Fibroblast of lung (primary cell): Measurements from ENCODE around the gene PAX3. TPM values are rescaled to one million over a fixed set of nuclear protein-coding genes. Genes with fewer than 3 reads are reported as not detected.

Experiments
- DNase-seq, 2 donors: peaks; one replicate each; pipeline versions ENCODE4 v3.0.0 to v3.0.0-alpha.2; 2010; ENCODE audit warnings: low read depth in 2 of 2
- H2AFZ ChIP-seq: 2 replicates; pipeline ENCODE4 v1.5.1; 2012; ENCODE audit warnings: low read length, control low read depth, inconsistent platforms
- H3K27ac ChIP-seq: 2 replicates; pipeline ENCODE4 v1.5.1; 2011; ENCODE audit warnings: low read length, control low read depth; ENCODE audit not compliant: insufficient read depth
- H3K27me3 ChIP-seq: 2 replicates; pipeline ENCODE4 v1.5.1; 2011; ENCODE audit warnings: mild to moderate bottlenecking, low read length; ENCODE audit not compliant: control insufficient read depth, insufficient read depth
- H3K36me3 ChIP-seq: 2 replicates; pipeline ENCODE4 v1.5.1; 2011; ENCODE audit warnings: low read length; ENCODE audit not compliant: control insufficient read depth, insufficient read depth
- H3K4me1 ChIP-seq: 2 replicates; pipeline ENCODE4 v1.5.1; 2011; ENCODE audit warnings: low read length; ENCODE audit not compliant: control insufficient read depth, insufficient read depth; ENCODE audit errors: extremely low read depth
- H3K4me2 ChIP-seq: 2 replicates; pipeline ENCODE4 v1.5.1; 2011; ENCODE audit warnings: low read length, control low read depth; ENCODE audit not compliant: insufficient read depth; ENCODE audit errors: extremely low read depth
- H3K4me3 ChIP-seq, 4 experiments: fragments of 200-600 bp in 1 of 4; sonication (generic) in 1 of 4; replicated peaks in 1 of 4; 2 replicates each; pipeline ENCODE4 v1.5.1; 2011 to 2016; ENCODE audit warnings: low read length in 4 of 4, low read depth in 3 of 4, mild to moderate bottlenecking in 3 of 4, control low read depth in 2 of 4, inconsistent platforms in 1 of 4, mixed read lengths in 1 of 4; ENCODE audit not compliant: insufficient read depth in 1 of 4; ENCODE audit errors: control extremely low read depth in 1 of 4
- H3K79me2 ChIP-seq: 2 replicates; pipeline ENCODE4 v1.5.1; 2012; ENCODE audit warnings: mild to moderate bottlenecking, low read length, inconsistent platforms; ENCODE audit not compliant: control insufficient read depth, insufficient read depth
- H3K9ac ChIP-seq: 2 replicates; pipeline ENCODE4 v1.5.1; 2011; ENCODE audit warnings: mild to moderate bottlenecking, low read length, control low read depth; ENCODE audit not compliant: insufficient read depth
- H3K9me3 ChIP-seq: 2 replicates; pipeline ENCODE4 v1.5.1; 2012; ENCODE audit warnings: low read depth, low read length; ENCODE audit not compliant: control insufficient read depth, insufficient read depth
- H4K20me1 ChIP-seq: 2 replicates; pipeline ENCODE4 v1.5.1; 2011; ENCODE audit warnings: low read length; ENCODE audit not compliant: control insufficient read depth, insufficient read depth; ENCODE audit errors: extremely low read depth
- CTCF ChIP-seq, 2 donors: IDR thresholded peaks in 1 of 2; conservative IDR thresholded peaks in 1 of 2; 1 replicate in 1 of 2; 2 replicates in 1 of 2; pipeline ENCODE4 v1.5.1; 2011 to 2012; ENCODE audit warnings: low read length in 2 of 2, control low read depth in 1 of 2, inconsistent platforms in 1 of 2, low read depth in 1 of 2, mild to moderate bottlenecking in 1 of 2
- EZH2 ChIP-seq: IDR thresholded peaks from 2 replicates; pipeline ENCODE4 v1.5.1; 2012; ENCODE audit warnings: low read length, control low read depth, mild to moderate bottlenecking; ENCODE audit errors: missing control alignments
- polyA plus RNA-seq, 2 donors: library from polyadenylated mRNA; depleted of rRNA in 1 of 2; stranded (reverse) in 1 of 2; unstranded in 1 of 2; fragments of >200 nt; gene quantifications; 2 replicates each; pipeline ENCODE4 v1.2.1, GENCODE V29; 2011 to 2012; ENCODE audit warnings: missing spikeins in 1 of 2
- total RNA-seq: library from RNA; depleted of rRNA; stranded (reverse); fragments of >200 nt; gene quantifications from 2 replicates; pipeline ENCODE4 v1.2.1, GENCODE V29; 2014

The PAX3 gene
- total and polyA plus RNA-seq, 2 donors (not counting 1 experiment from before 2014, with no cell fraction given): not detected

GRCh38 chr2:222287862-222288479 is 10.8 kb downstream of the PAX3 start:
- Histone ChIP-seq H2AFZ (no peak overlapping the region), H3K36me3 (no peaks in the 10 kb centered on the region), H3K27ac (no peak overlapping the region), H3K4me3 (no peak overlapping the region), H3K9ac (no peak overlapping the region), H3K79me2 (no peaks in the 10 kb centered on the region), H4K20me1 (no peaks in the 10 kb centered on the region), H3K27me3 (peaks cover 30% of the 10 kb centered on the region), H3K9me3 (no peaks in the 10 kb centered on the region), H3K4me1 (no peaks in the 10 kb centered on the region), H3K4me2 (no peak overlapping the region)
- DNase-seq: no peak
- no peak for TF ChIP-seq CTCF (conservative IDR thresholded peaks at IDR 0.05 in 1 of 2, IDR thresholded peaks at IDR 0.05 in 1 of 2; ENCODE audit: low read depth in 1 of 2, low read length in 2 of 2)
- no peak for TF ChIP-seq EZH2

GRCh38 chr2:222284466-222284865 is 14.3 kb downstream of the PAX3 start:
- H3K27me3 ChIP-seq: peaks cover 4% of the 10 kb centered on the region
- no peak for TF ChIP-seq CTCF (conservative IDR thresholded peaks at IDR 0.05 in 1 of 2, IDR thresholded peaks at IDR 0.05 in 1 of 2; ENCODE audit: low read depth in 1 of 2, low read length in 2 of 2)
- TF ChIP-seq EZH2: no peak
- H3K4me3 ChIP-seq: no peak overlapping the region
- no peaks in the 10 kb centered on the region for H3K79me2 ChIP-seq
- H3K4me2 ChIP-seq: no peak overlapping the region
- no peak overlapping the region for H3K27ac ChIP-seq
- no peaks in the 10 kb centered on the region for H3K4me1 ChIP-seq
- no peaks in the 10 kb centered on the region for H3K36me3 ChIP-seq
- no peak overlapping the region for H2AFZ ChIP-seq
- DNase-seq: no peak
- no peaks in the 10 kb centered on the region for H3K9me3 ChIP-seq
- H4K20me1 ChIP-seq: no peaks in the 10 kb centered on the region
- H3K9ac ChIP-seq: no peak overlapping the region

- Histone ChIP-seq H3K4me1 (no peaks in the 10 kb centered on the region), H3K27ac (no peak overlapping the region), H3K9ac (no peak overlapping the region), H2AFZ (no peak overlapping the region), H3K4me3 (no peak overlapping the region), H3K4me2 (no peak overlapping the region), H3K27me3 (no peaks in the 10 kb centered on the region), H3K79me2 (no peaks in the 10 kb centered on the region), H3K9me3 (no peaks in the 10 kb centered on the region), H3K36me3 (no peaks in the 10 kb centered on the region), H4K20me1 (no peaks in the 10 kb centered on the region)
- TF ChIP-seq CTCF (conservative IDR thresholded peaks at IDR 0.05 in 1 of 2, IDR thresholded peaks at IDR 0.05 in 1 of 2; ENCODE audit: low read depth in 1 of 2, low read length in 2 of 2): no peak
- TF ChIP-seq EZH2: no peak
- DNase-seq: no peak
Measured at GRCh38 chr2:222283634-222284033, 15.2 kb downstream of the PAX3 start.
